Mammary epithelial cell (primary cell): ENCODE measurements around the gene FAM72B.
"Not testable (repeated sequence)": the region's sequence is repeated elsewhere in the genome, so short reads cannot be mapped to it uniquely, and the experiment has no call there.

Source experiments
- EZH2 ChIP-seq: IDR thresholded peaks from 2 replicates; pipeline ENCODE4 v1.6.1; 2012; ENCODE audit warnings: low read length, inconsistent platforms, borderline replicate concordance
- TF ChIP-seq, protein P1 (sequence below), 2 donors: IDR thresholded peaks in 1 of 2; conservative IDR thresholded peaks in 1 of 2; 2 replicates each; pipeline ENCODE4 v1.5.1; 2011 to 2012; ENCODE audit warnings: inconsistent platforms in 2 of 2, low read length in 2 of 2, mild to moderate bottlenecking in 2 of 2, control low read depth in 1 of 2, low read depth in 1 of 2; ENCODE audit not compliant: insufficient read depth in 1 of 2; ENCODE audit errors: extremely low read depth in 1 of 2

DNA sequence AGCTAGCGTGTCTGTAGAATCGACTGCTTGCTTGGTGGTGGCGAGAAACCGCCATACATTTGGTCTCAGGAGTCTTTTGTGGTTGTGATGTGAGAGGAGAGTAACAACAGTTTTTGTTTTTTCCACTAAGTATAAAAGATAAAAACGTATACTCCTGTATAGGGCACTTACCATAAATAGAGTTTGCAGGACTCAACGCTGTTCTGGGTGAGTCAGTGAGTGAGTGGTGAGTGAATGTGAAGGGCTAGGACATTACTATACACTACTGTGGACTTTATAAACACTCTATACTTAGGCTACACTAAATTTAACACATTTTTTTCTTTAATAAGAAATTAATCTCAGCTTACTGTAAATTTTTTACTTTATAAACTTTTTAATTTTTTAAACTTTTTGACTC, 43.7 kb downstream of the FAM72B start:
- not testable (repeated sequence) for TF ChIP-seq EZH2
- TF ChIP-seq, protein P1, sequence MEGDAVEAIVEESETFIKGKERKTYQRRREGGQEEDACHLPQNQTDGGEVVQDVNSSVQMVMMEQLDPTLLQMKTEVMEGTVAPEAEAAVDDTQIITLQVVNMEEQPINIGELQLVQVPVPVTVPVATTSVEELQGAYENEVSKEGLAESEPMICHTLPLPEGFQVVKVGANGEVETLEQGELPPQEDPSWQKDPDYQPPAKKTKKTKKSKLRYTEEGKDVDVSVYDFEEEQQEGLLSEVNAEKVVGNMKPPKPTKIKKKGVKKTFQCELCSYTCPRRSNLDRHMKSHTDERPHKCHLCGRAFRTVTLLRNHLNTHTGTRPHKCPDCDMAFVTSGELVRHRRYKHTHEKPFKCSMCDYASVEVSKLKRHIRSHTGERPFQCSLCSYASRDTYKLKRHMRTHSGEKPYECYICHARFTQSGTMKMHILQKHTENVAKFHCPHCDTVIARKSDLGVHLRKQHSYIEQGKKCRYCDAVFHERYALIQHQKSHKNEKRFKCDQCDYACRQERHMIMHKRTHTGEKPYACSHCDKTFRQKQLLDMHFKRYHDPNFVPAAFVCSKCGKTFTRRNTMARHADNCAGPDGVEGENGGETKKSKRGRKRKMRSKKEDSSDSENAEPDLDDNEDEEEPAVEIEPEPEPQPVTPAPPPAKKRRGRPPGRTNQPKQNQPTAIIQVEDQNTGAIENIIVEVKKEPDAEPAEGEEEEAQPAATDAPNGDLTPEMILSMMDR (conservative IDR thresholded peaks at IDR 0.05 in 1 of 2, IDR thresholded peaks at IDR 0.05 in 1 of 2; ENCODE audit: extremely low read depth in 1 of 2, insufficient read depth in 1 of 2, low read depth in 1 of 2, low read length in 2 of 2): not testable (repeated sequence)
